Left colon (tissue), 2 donors: ENCODE results near the gene VSIG2. TPM values are rescaled to one million over a fixed set of nuclear protein-coding genes. Genes with fewer than 3 reads are reported as not detected.
"Not testable (repeated sequence)": the region's sequence is repeated elsewhere in the genome, so short reads cannot be mapped to it uniquely, and the experiment has no call there.

Experiments used
- ATAC-seq: fragments of 200-7000 bp; cut with Tn5 transposase; one replicate; pipeline ENCODE4 v1.9.1; 2020; ENCODE audit warnings: mild to moderate bottlenecking, moderate library complexity
- DNase-seq, 2 donors: peaks; one replicate each; pipeline ENCODE4 v3.0.0-alpha.2; 2020
- intact Hi-C, 2 donors: fragments of 100-400 bp; cut with DNase I in 1 of 2; cut with micrococcal nuclease in 1 of 2; formaldehyde crosslinking; loops; one replicate each; pipeline versions ENCODE4 v1.11.2 to v1.14.0; 2022; cut with DNase I, micrococcal nuclease
- long read RNA-seq: library from polyadenylated mRNA; unstranded; transcript quantifications from one replicate; pipeline ENCODE4 v2.0.0, GENCODE V29; 2021
- total RNA-seq, 2 donors: library from RNA; stranded (reverse); fragmentation: NEBNext Ultra II Directional; extraction: Animal tissue kit (Norgen Biotek cat#: 25700); gene quantifications; one replicate each; pipeline ENCODE4 v1.2.1, GENCODE V29; 2021
- donor health status: DM: no; HTN: no; CAD: no.
- donor health status: DM: yes; HTN: yes; CAD: no.

VSIG2 gene, protein sequence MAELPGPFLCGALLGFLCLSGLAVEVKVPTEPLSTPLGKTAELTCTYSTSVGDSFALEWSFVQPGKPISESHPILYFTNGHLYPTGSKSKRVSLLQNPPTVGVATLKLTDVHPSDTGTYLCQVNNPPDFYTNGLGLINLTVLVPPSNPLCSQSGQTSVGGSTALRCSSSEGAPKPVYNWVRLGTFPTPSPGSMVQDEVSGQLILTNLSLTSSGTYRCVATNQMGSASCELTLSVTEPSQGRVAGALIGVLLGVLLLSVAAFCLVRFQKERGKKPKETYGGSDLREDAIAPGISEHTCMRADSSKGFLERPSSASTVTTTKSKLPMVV
- total RNA-seq: 100 to 1,000 TPM; 176 to 228 TPM
- long read RNA-seq, transcript VSIG2-201 (7 exons, 1,148 nt): major isoform, 151 of 235 reads
- long read RNA-seq, transcript VSIG2-202 (6 exons, 1,191 nt): minor isoform, 36 of 235 reads
- long read RNA-seq, partial matches to known transcripts: 25 of 235 reads
- long read RNA-seq, other reads (novel, unspliced or antisense): 23 of 235 reads

- intact Hi-C loops: no loop called here
- ATAC-seq (peak; percentile 78), DNase-seq (peak in 1 of 2 donors; percentile 70)
These were observed at the start of gene VSIG2 for GRCh38 chr11:124751741-124752470. Gene VSIG2 (minus strand): TSS chr11:124752255. CDS start chr11:124752137, 118 bp downstream.

DNA sequence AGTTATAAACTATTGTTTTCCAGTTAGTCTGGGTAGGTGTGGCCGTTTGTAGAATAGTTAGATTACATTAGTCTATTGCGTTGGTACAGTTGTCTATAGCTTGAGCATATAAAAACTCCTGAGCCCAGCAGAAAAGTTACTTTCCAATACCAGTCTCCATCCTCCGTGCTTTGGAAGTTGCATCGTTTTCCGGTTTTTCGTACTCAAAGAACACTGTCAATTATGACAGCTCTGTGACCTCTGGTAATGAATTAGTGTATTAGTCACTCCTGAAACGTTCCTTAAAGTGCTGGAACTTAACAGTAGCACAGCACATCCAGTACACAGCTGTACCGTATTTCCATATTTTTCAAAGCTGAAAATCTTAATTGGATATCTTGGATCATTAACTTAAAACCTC is 49.0 kb upstream of the VSIG2 start:
- DNase-seq (no peak), ATAC-seq (peak; percentile 31)
- intact Hi-C loops: no loop called here

DNA sequence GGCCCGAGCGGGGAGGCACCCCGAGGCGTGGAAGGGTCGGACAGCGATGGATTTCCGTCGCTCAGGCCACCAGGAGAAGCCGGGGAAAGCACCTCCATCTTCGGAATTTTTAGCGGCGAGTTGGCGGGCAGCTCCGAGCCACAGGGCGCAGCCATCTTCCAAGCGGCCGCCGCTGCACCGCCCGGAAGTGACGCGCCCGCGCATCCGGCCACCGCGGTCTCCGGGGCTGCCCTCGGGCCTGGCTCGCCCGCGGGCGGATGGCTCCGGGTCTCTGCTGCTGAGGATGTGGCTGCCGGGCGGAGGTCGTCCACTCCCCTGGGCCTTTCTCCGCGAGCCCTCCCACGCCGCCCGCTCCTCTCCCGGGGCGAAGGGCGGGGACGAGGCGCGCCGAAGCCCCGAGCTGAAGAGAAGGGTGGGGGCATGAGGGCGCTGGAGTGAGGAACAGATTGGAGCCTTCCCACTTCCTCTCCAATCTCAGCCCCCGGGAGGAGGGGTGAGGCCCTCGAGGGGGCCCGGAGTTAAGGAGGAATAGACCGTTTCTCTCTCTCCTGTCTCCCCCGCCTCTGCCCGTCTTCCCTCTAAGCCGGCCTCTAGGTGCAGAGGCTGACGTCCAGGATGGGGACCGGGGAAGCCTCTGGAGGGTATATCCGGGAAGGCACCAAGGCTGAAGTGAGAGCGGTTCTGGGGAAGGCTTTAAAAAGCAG is 48.3 kb upstream of the VSIG2 start, which contains the start of gene MSANTD2:
TSS of gene MSANTD2 (minus strand) at position 181 of the 704 bp plus-strand sequence. CDS start at position 155, 26 bp downstream.
- ATAC-seq (peak; percentile 95), DNase-seq (peak; percentile 68 to 85)
- intact Hi-C loops: no loop called here

DNA sequence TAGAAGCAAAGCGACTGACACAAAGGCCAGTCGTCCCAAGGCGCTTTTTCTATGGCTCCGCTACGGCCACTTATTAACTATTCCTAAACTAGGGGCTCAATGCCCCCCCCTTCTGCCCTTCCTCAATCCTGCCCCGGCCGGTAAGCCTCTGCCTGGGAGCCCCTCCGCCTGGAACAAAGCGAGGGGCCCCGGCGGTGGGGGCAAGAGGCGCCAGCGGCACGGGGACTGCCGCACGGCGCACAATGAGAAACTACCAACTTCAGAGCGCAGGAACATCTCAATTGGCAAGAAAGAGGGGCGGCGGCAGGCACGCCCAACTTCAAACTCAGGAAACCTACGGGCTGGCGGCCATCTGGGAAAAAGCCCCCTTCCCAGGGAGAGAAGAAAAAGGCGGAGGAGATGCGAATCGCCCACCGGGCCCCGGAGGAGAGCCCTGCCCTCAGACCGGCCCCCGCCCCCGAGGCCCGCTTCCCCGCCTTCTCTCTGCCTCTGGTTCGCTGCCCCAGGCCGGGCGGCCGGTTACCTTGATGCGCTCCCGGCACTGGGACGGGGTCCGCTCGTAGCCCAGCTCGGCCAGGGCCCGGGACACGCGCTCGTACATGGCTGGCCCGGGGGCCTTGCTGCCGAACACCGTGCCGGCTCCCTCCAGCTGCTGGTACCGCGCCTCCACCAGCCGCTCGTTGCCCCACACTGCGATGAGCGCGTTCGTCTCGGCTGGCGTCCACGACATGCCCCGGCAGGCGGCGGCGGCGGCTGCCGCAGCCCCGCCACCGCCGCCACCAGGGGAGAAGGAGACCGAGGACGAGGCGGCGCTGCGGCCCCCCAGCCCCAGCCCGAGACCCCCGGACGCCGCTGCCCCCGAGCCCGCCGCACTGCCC is 47.5 kb upstream of the VSIG2 start:
- ATAC-seq (peak; percentile 50), DNase-seq (peak; percentile 36 to 55)
- intact Hi-C loops: no loop called here

GRCh38 chr11:124798991-124799347 is 46.9 kb upstream of the VSIG2 start:
- ATAC-seq (no peak), DNase-seq (no peak)
- intact Hi-C loops: no loop called here

DNA sequence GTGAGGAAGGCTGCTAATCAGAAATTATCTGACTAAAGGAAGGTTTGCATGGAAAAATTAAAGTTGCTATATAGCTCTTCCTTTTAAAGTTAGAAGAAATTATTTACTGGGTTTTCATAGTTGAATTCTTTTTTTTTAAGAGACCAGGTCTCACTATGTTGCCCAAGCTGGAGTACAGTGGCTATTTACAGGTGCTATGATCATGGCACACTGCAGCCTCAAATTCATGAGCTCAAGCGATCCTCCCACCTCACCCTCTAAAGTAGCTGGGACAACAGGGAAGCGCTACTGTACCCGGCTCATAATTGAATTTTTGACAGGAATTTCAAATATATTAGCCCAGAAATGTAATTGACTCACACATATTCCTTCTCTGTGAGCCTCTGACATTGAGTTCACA is 44.3 kb upstream of the VSIG2 start:
- ATAC-seq: no peak
- intact Hi-C loops: no loop called here
- no peak for DNase-seq

DNA sequence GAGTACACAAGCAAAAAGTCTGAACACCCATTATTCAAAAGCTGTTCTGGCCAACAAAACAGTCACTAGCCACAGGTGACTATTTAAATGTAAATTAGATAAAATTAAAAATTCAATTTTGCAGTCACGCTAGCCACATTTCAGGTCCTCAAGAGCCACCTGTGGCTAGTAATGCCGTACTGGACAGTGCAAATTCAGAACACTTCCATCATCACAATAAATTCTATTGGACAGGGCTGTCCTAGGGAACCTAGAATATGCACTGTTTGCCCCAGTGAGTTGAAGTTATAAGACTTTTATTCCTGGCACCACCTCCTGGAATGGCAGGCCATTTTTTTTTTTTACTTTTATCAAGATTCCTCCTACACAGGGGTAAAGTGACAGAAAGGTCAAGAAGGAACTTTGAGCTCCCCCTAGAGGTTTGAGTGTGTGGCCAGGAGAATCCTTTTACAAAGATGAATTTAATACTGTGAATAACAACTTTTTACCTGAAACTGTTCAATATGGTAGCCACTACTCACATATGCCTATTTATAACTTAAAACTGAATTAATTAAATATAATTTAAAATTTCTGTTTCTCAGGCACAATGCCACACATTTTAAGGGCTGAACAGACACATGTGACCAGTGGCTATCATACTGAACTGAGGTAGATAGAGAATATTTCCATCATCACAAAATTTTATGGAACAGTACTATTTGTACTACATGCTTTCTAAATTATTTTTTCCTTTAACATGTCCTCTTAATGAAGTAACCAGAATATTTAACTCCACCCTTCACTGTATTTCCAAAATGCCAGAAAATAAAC is 41.6 kb upstream of the VSIG2 start:
- ATAC-seq (peak; percentile 75), DNase-seq (peak in 1 of 2 donors; percentile 24)
- intact Hi-C loops: no loop called here

- no peak for DNase-seq
- no peak for ATAC-seq
- intact Hi-C loops: no loop called here
These were observed 39.7 kb upstream of the VSIG2 start for GRCh38 chr11:124791626-124792341.

GRCh38 chr11:124788521-124788920 is 36.5 kb upstream of the VSIG2 start:
- no peak for DNase-seq
- no peak for ATAC-seq
- intact Hi-C loops: no loop called here

DNA sequence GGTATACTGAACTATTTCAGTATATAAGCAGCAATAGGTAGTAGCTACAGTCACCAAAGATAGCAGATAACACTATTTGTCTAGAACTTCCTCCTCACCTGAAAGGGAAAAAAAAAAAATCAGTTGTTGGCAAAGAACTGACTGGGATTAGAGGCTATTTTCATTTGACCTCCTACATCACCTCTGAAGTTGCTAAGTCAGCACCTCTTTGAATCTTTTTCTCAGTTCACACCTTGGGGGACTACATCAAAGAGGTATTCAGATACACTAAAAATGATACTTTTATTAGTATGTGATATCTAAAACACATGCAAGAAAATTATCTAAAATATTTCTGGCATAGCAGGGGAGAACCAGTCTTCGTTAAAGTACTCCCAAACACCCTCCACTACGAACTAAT is 32.0 kb upstream of the VSIG2 start:
- peak; percentile 25 for ATAC-seq
- no peak for DNase-seq
- intact Hi-C loops: no loop called here

- DNase-seq (no peak), ATAC-seq (no peak)
- intact Hi-C loops: no loop called here
These were observed 30.9 kb upstream of the VSIG2 start for GRCh38 chr11:124783002-124783401.

- no peak for ATAC-seq
- DNase-seq: no peak
- intact Hi-C loops: no loop called here
These were observed 27.5 kb upstream of the VSIG2 start for GRCh38 chr11:124779568-124779967.

- DNase-seq (no peak), ATAC-seq (peak; percentile 59)
- intact Hi-C loops: no loop called here
These were observed 26.2 kb upstream of the VSIG2 start for GRCh38 chr11:124778281-124778680.

DNA sequence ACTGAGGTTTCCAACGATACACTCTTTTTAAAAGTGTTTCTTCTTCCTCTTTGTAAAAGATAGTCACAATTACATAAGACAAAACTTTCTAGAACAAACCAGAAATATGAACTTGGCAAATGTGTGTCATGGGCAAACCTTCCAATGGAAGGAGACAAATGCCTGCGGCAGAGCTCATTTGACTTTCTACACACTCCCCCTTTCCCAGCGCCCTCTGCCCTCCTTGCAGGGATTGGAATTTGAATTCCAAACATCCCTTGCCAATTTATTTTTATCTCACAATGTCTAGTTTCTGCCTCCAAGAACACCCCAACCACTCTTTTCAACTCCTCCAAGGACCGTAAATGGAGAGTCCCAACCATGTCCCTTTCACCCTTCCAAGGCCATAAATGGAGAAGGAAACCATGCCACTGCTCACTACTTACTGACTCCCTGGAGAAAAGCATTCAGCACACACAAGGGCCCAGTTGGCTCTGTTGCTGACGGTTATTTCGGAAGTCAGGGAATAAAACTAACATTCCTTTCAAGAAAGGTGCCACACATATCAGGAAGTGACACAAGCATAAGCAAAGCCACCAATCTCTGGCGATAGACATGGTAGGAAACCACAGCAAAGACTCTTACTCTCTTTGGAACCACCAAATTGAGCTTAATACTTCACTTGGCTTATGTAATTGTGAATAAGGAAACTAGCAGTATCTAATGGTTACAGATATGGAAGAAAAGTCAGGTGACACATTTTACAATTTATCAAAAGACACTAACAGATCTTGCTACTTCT is 25.0 kb upstream of the VSIG2 start:
- intact Hi-C loops: no loop called here
- ATAC-seq (no peak), DNase-seq (no peak)

DNA sequence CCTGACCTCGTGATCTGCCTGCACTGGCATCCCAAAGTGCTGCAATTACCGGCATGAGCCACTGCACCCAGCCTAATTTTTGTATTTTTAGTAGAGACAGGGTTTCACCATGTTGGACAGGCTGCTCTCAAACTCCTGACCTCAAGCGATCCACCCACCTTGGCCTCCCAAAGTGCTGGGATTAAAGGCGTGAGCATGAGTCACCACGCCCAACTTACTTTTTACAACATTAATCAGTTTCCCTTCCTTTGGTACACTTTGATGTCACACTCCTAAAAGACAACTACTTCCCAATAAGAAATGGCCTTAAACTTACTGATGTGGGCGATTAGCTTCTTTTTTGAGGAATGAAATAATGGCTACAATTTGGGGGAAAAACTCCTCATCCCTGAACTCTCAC is 18.9 kb upstream of the VSIG2 start:
- DNase-seq, intact Hi-C loops, ATAC-seq: not testable (repeated sequence)
